NCI-H510A (cell line): ENCODE measurements around the gene MEIOB.
"Not testable (repeated sequence)": the region's sequence is repeated elsewhere in the genome, so short reads cannot be mapped to it uniquely, and the experiment has no call there.

Experiments
- DNase-seq: peaks from one replicate; lab custom pipeline; 2025; lab: John Stamatoyannopoulos, UW

The MEIOB gene, protein sequence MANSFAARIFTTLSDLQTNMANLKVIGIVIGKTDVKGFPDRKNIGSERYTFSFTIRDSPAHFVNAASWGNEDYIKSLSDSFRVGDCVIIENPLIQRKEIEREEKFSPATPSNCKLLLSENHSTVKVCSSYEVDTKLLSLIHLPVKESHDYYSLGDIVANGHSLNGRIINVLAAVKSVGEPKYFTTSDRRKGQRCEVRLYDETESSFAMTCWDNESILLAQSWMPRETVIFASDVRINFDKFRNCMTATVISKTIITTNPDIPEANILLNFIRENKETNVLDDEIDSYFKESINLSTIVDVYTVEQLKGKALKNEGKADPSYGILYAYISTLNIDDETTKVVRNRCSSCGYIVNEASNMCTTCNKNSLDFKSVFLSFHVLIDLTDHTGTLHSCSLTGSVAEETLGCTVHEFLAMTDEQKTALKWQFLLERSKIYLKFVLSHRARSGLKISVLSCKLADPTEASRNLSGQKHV

DNA sequence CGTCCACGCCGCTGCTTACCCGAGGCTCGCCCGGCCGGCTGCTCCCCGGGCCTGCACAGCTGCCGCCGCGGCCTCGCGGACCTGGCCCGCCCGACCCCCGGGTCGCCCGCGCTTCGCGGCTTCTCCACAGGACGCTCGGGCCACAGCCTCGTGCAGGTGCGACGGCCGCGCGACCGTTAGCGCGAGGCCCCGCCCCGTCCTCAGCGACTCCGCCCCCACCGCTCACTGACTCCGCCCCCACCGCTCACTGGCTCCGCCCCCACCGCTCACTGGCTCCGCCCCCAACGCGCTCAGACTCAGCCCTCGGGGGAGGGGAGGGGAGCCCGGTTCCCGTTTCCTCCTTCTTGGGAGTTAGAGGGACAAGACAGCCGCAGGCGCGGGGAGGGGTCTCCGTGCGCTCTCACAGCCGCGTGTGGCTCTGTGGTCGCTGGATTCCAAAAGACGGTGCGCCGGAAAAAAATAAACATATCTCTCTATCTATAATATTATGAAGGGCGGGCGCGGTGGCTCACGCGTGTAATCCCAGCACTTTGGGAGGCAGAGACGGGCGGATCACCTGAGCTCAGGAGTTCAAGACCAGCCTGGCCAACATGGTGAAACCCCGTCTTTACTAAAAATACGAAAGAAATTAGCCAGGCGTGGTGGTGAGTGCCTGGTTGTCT, at the start of gene MEIOB:
Gene MEIOB, minus strand, starts transcription at position 191 of the 662 bp plus-strand sequence. CDS start 3,989 bp downstream, outside the sequence.
- DNase-seq = no peak

DNA sequence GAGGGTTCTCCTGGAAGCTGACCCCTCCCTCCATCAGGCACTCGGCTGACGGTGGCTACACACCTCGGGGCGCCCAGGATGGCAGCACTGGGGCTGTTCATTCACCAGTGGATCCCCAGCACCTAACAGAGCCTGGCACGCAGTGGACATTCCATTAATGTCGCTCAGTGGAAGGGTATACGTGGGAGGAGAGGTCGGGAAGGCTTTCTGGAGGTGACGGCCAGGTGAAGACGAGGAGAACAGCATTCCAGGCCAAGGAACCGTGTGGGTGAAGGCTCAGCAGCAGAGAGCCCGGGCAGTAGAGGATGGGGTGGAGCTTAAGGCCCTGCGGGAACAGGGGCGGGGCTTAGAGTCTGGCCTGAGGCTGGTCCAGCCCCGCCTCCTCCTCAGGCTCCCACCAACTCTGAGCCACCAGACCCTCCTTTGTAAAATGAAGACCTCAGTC, 48.8 kb upstream of the MEIOB start:
- DNase-seq = no peak

DNA sequence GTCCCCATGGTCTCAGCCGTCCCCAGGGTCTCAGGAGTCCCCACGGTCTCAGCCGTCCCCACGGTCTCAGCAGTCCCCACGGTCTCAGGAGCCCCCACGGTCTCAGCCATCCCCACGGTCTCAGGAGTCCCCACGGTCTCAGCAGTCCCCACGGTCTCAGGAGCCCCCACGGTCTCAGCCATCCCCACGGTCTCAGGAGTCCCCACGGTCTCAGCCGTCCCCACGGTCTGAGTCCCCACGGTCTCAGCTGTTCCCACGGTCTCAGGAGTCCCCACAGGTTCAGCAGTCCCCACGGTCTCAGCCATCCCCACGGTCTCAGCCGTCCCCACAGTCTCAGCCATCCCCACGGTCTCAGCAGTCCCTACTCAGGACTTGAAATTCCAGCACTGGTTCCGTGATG, 48.2 kb upstream of the MEIOB start:
- not testable (repeated sequence) for DNase-seq

DNA sequence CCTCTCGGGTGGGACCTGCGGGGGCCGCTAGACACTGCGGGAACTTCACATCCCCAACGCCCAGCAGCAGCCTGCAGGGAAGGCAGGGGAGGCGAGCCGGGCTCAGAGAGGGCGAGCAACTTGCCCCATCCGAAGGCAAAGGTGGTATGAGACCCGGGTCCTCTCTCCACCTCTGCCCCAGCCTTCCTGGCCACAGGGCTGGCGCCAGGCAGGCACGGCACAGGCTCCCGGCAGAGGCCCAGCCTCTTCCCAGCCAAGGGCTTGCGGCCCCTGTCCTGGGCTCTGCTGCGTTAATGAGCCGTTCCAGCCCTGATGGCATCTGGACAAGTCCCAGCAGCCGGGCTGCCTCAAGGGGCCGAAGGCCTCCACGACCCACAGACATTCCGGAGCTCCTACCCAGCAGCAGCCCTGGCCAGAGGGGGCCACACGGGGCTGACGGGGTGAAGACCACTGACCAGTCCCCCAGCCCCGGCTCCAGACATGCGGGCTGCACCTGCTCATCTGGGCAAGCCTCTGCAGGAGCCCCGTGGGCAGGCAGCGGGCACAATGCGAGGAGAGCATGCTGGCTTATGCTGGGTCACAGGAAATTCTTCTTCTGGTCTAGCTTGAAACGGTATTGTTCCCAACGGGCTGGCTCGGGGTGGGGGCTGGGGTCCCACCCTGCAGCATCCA, 47.5 kb upstream of the MEIOB start:
- no peak for DNase-seq

DNA sequence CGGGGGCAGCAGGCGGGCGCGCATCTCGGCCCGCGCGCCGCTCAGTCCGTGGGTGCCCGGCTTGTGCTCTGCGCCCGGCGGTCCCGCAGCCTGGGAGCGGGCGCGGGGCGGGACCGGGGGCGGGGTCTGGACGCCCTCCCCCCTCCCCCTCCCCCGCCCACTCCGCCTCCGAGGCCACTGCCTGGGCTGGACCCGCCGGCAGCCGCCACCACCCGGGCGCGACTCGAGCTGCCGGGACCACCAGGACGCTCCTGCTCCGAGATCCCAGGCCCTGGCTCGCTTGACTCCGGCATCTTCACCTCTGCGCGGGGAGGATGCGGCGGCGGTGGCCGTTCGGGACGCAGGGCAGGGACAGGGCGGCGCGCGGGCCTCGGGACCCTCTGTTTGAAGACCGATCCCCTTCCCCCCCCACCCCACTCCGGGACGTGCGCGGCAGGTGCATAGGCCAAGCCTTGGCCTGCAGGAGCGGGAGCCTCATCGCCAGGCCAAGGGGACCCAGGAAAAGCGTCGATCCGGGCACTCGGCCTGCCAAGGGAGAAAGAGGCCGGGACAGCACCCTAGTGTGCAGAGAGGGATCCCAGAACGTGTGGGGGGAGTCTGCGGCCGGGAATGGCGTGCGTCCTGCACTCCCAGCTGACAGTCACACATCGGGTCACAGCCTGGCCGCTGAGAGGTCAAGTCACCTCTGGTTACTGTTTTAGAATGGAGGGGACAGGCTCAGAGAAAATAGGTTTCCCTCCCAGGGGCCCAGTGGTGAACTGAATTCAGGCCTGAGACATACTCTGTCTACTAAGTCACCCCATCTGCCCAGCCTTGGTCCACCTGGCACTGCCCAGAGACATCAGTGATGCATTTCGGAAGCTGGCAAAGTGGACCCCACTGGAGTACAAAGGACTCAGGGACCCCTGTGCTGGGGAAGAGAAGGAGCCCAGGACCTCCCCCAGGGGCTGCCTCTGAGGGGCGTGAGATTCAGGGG, 46.7 kb upstream of the MEIOB start, which contains the start of gene HS3ST6:
Gene HS3ST6, minus strand, starts transcription at position 65 of the 976 bp plus-strand sequence. CDS start 92 bp downstream, outside the sequence.
- no peak for DNase-seq

DNA sequence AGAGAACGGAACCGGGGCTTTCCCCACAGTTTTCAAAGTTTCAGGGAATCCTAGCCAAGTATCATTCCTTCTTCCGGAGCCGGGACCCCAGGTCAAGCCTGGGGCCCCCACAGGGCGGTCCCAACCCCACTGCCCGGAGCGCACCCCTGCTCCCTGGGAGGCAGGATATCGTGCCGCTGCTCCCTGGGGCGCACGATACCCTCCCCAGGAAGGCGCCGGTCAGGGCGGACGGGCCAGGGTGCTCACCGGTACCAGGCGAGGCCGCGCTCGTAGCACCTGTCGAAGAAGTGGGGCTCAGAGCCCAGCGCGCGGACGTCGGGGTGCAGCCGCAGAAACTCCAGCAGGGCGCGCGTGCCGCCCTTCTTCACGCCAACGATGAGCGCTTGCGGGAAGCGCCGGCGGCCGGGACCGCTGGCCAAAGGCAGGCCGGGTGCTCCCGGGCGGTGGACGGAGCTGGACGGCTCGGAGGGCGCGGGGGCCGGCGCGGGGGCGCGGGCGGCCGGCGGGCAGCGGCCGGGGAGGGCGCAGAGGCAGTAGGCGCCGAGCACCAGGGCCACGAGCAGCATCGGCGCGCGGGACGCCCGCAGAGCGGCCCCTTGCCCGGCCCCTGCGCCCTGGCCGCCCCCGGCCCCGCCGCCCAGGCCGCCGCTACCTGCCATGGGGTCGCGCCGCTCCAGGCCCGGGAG, 45.8 kb upstream of the MEIOB start:
- DNase-seq = no peak

DNA sequence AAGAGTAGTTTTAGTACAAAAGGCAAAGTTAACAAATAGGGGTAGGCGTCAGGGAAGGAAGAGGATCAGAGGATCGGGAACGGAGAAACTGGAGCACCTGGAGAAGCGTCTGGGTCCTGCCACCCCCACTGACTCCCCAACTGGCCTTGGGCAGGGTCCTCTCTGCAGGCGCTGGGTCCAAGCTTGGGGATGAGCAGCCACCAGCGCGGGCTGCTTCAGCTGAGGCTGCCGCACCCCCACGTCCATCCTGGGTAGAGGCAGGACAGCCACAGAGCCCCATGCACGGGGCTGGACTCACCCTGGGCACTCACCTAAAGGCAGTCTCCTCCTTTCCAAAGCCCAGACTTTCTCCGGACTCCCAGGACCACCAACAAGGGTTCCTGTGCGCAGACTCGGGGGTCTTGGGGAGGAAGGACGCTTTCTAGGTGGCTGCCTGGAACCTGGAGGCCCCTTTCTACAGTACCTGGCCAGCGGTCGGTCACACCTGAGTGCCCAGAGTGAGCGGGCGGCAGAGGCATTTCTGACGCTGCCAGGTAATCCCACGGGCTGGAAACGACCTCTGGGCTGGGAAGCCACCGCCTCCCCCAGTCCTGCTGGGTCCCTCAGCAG, 45.2 kb upstream of the MEIOB start:
- no peak for DNase-seq

DNA sequence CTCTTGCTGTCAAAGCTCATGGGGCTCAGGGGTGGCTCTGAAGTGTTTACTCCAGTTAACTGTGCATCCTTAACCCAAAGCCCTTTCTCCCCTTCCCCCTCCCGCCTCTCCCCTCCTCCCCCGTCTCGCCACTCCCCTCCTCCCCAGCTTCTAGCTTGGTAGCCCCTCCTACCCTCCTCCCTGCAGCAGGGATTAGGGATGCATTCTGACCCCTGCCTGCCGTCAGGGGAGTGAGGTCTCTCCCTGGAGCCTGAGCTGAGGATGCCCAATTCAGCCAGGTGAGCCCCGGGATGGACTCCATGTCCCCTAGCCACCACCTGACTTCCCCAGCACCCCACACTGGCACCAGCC, 44.7 kb upstream of the MEIOB start:
- no peak for DNase-seq

DNA sequence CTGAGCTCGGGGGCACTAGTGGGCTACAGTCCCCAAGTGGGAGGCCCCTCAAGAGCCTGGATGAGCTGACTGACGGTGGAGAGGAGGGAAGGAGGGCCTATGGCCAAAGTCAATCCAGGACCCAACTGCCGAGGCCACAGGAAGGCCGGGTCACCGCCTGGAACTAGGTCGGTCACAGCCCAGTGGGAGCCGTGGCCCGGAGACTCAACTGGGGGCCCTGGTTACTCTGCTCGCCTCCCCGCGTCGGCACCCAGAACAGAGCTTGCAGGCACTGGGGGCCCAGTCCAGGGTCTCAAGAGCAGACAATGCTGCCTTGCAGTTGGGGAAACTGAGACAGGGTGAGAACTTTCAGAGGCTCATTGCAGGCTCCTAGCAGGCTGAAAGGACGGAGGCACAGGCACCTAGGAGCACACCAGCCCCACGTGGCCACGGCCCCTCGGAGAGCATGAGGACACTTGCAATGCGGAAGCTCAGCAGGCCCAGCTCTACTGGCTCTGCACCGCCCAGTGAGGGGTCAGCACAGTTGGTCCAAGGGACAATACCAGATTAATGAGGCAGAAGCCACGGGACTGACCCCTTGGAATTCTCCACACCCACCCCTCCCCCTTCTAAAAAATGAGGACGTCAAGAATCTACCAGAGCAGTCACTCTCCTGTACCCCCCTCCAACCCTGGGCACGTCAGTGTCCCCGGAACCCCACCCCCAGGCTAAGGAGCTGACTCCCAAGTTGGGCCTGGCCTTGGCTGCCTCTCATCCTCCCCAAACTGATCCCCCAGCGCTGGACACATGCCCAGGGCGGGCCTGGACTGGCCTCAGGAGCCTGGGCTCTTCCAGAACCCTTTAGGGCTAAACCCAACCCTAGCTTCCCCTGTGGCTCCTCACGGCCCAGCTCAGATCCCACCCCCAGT, 44.0 kb upstream of the MEIOB start:
- no peak for DNase-seq

DNA sequence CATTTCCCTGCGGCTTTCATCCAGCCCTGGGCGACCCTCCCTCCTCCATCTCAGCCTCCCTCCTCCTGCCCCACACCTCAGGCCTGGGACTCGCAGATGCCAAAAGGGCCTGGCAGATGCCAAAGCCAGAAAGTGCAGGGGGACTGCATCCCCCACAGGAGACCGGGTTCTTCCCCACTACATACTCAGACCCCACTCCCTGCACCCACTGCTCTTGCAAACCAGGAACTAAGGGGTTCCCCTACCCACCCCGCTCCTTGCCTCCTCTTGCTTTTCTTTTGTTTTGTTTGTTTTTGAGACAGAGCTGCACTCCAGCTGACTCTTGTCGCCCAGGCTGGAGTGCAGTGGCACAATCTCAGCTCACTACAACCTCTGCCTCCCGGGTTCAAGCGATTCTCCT, 43.0 kb upstream of the MEIOB start:
- DNase-seq = no peak

DNA sequence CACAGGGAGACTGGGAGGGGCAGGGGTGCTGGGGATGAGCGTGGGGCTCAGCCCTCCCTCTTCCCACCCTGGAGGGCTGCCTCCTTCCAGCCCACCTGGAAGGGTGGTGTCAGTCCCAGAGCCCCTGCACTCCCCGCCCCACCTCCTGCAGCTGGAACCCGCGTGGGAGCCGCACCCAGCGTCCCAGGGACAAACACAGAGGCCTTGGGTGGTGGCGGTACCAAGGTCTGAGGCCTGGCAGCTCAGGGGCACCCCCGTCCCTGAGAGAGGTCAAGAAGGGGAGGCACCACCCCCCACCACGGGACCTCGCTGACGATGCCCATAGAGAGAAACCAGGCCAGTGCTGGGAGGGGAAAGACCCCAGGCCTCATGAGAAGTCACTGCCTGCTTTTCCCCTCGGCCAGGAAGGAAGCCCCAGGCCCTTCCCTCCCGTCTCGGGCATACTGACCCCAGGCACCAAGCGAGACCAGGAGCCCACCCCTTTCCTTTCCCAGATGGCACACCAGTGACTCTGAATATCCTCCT, 42.2 kb upstream of the MEIOB start:
- DNase-seq = no peak

DNA sequence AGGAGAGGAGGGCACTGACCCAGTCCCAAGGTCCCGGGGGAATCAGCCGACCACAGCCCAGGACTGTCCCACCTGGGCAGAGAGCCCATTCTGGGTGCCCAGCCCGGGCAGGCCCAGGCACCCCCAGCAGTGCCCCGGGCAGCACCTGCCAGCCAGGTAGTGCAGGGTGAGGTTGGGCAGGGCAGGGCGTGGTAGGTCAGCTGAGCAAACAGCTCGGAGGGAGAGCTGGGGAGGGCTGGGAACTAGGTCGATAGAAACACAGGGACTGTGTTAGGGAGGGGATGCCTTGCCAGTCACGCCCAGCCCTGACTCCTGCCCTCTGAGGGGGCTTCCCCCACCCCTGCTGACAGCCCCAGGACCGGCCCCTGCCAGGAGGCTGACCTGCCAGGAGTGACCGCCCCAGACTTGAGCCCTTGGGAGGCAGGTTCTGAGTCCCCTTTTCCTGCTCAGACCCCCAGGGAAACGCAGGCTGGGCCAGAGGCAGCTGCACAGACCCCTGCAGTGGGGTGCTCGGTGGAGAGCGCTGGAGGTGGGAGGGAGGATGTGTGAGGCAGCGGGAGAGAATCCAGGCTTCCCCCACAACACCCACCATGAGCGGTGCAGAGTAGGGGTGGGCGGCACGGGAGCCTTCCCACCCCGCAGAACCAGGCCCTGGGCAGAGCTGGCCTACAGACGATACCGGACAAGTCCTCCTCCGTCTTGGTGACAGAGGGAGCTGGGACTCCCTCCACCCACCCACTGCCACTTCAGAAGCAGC, 41.5 kb upstream of the MEIOB start:
- peak; percentile 38 for DNase-seq

DNA sequence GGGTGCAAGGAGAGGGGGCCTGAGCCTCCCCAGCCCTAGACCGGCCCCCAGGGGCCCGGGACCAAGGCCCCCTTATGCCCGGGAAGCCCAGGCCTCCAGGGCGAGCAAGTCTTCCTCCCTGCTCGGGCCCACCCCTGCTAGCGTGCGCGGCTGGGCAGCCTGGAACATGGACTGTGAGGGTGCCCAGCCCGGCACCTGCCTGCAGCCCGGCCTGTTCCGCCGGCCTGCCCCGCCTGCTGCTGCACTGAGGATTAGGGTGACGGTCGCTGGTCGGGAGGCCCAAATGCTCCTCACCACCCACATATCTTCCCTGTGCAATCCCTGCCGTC, 40.2 kb upstream of the MEIOB start:
- DNase-seq = no peak

DNA sequence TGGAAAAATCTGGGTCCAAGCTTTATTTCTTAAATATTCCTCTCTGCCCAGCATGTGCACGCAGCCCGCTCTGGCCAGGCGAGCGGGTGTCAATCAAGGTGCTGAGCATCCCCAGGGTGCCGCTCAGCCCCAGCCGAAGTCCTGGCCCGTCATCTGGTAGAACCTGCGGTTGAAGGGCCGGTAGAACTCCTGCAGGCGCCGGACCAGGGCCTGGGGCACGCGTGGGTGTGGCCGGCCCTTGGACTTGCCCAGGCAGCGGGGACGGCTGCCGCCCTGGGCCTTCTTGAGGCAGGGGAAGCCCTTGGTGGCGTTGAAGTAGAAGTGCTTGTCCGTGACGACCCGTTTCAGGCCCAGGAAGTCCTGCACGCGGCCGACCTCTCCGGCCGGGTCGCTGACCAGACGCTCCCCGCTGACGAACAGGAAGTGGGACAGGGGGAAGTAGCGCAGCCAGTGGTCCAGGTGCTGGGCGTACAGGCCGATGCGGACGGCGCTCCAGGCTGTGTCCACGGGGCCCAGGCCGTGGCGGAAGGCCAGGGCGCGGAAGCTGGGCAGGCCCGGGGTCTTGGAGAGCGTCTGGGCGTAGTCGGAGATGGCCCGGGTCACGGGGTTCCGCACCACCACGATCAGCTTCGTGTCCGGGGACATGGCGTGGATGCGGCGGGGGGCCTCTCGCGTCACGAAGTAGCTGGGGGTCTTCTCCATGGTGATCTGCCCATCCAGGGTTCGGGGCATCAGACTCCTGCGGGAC, 39.7 kb upstream of the MEIOB start:
- no peak for DNase-seq

DNA sequence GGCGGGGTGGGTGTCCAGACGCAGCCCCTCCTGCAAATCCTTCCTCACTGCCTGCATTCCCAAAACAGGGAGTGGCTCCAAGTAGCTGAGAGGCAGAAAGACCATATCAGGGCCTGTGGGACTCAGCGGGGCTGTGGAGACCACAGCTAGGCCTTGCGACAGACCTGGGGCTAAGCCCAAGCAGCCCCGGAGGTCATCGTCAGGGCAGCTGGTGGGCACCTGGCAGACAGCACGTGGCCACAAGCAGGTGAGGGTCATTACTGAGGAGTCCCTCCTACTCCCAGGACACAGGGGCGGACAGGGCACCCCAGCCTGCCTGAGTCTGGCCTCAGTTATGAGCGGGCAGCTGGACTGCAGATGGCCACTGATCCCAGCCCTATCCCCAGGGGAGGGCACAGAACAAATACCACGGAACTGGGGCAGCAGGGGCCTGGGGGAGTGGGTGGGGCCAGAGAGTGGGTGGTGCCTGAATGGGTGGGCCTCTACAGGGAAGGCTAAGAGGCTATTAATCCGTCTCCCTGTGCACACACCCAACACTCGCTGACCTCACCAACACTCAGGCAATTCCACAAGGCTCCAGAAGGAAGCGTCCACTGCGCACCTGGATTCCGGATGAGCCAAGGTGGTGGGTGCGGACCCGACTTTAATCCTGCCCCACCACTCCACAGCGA, 37.7 kb upstream of the MEIOB start:
- peak; percentile 49 for DNase-seq

DNA sequence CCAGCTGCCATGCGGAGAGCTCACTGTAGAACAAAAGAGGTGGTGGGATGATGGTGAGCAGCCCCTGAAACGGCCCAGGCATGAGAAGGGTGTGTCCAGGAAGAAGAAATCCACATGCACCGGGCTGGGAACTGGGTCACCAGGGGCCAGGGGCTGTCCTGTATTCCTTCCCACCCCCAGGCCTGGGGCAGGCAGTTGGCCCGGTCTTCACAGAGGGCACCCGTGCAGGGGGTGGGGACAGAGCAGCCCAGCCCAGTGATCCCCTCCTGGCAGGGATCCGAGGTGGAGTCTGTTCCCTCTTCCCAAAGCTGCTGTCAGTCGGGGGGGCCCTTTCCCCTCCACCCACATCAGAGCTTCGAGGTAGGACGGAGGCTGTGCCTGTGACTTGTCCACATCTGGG, 37.0 kb upstream of the MEIOB start:
- DNase-seq = no peak

DNA sequence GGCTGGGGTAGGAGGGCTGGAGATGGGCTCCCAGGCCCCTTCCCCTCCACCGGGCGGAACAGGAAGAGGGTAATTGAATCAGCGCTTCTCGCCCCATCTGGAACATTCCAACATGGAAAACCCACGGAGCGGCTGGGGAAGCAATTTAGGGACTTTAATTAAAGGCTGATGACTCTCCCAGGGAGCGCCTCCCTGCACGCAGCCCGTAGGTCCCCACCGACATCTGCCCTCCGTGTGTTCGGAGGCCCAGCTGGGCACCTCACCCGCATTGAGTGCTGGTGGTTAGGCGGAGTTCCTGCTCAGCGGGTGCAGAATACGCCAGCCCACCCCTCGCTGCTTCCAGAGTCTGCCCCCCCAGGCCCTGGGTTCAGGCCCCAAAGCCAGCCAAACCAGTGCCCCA, 36.2 kb upstream of the MEIOB start:
- DNase-seq = no peak
